SK-N-SH (cell line): Measurements from ENCODE around the gene IGFL4.

Experiments
- CTCF ChIP-seq: fragments of 200-600 bp; sonication (generic); IDR thresholded peaks from 2 replicates; pipeline ENCODE4 v1.6.1; 2017; ENCODE audit warnings: antibody characterized with exemption, mild to moderate bottlenecking, moderate library complexity
- MXI1 ChIP-seq: IDR thresholded peaks from 2 replicates; pipeline ENCODE4 v1.6.1; 2012; ENCODE audit warnings: mild to moderate bottlenecking, low read depth, low read length, improper control_type of control experiment
- SMC3 ChIP-seq: IDR thresholded peaks from 2 replicates; pipeline ENCODE4 v1.6.1; 2012; ENCODE audit warnings: low read depth, low read length, improper control_type of control experiment

DNA sequence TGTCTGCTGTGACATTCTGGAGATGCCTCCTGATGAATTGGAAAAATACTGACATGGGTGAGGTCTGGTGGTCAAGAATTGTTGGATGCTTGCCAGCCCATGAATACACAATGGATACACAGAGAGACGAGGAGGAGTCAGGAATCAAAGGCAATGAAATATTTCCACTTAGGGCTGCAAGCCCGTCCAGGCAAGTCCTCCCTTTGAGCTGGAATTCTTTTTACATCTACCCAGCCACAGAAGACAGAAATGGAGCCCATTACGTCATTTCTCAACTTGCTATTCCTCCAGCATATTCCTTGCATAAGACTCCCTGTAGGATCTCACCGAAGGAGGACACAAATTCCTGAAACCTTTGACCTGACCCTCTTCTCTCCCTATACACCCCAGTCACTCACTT lies 15.7 kb upstream of the IGFL4 start:
- no peak for TF ChIP-seq CTCF
- TF ChIP-seq MXI1, result no peak
- TF ChIP-seq SMC3, result no peak
